Neural cell (in vitro differentiated cells): Measurements from ENCODE around the gene CATSPERB.

Source experiments
- POLR2AphosphoS5 ChIP-seq: IDR thresholded peaks from 2 replicates; pipeline ENCODE4 v1.6.1; 2012
- TF ChIP-seq, protein P1 (sequence below): fragments of 450-650 bp; IDR thresholded peaks from 2 replicates; pipeline ENCODE4 v1.5.1; 2014; ENCODE audit warnings: antibody characterized with exemption, mild to moderate bottlenecking, moderate library complexity; ENCODE audit not compliant: poor library complexity, severe bottlenecking

DNA sequence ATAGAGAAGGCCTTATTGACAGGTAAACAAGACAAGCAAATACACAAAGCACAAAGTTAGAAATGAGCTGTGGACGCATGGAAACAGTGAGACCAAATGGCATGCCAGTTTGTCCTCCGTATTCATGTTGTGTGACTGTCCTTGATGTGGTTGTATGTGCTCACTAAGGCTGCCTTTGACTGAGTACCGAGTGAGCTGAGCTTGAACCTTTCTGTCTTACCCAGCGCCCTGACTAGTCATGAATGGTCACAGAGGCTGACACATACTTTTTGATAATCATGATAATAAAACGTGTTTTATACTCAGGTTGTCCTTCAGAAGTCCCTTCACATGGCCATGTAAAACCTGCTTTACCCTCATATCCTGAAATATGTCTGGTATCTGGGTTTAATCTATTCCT lies 553 bp upstream of the CATSPERB start:
- TF ChIP-seq, protein P1, sequence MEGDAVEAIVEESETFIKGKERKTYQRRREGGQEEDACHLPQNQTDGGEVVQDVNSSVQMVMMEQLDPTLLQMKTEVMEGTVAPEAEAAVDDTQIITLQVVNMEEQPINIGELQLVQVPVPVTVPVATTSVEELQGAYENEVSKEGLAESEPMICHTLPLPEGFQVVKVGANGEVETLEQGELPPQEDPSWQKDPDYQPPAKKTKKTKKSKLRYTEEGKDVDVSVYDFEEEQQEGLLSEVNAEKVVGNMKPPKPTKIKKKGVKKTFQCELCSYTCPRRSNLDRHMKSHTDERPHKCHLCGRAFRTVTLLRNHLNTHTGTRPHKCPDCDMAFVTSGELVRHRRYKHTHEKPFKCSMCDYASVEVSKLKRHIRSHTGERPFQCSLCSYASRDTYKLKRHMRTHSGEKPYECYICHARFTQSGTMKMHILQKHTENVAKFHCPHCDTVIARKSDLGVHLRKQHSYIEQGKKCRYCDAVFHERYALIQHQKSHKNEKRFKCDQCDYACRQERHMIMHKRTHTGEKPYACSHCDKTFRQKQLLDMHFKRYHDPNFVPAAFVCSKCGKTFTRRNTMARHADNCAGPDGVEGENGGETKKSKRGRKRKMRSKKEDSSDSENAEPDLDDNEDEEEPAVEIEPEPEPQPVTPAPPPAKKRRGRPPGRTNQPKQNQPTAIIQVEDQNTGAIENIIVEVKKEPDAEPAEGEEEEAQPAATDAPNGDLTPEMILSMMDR: no peak
- no peak for TF ChIP-seq POLR2AphosphoS5
